Peyer's patch (tissue), 4 donors: ENCODE measurements around the gene LPIN1. TPM values are rescaled to one million over a fixed set of nuclear protein-coding genes. Genes with fewer than 3 reads are reported as not detected.

Source experiments
- DNase-seq, 3 donors: peaks; one replicate each; pipeline ENCODE4 v3.0.0-alpha.2; 2017 to 2019
- H3K27ac ChIP-seq, 4 donors: fragments of 200-600 bp; sonication (generic); one replicate each; pipeline ENCODE4 v1.5.1; 2016 to 2019
- H3K27me3 ChIP-seq, 2 donors: fragments of 200-600 bp; sonication (generic); one replicate each; pipeline ENCODE4 v1.5.1; 2019
- H3K36me3 ChIP-seq, 3 donors: fragments of 200-600 bp; sonication (generic); one replicate each; pipeline ENCODE4 v1.5.1; 2016 to 2019
- H3K4me1 ChIP-seq, 4 donors: fragments of 200-600 bp; sonication (generic); one replicate each; pipeline ENCODE4 v1.5.1; 2016 to 2019
- H3K4me3 ChIP-seq, 4 donors: fragments of 200-600 bp; sonication (generic); 1 replicate in 3 of 4; 2 replicates in 1 of 4; pipeline ENCODE4 v1.5.1; 2016 to 2019; ENCODE audit warnings: mild to moderate bottlenecking in 1 of 4
- H3K9me3 ChIP-seq, 4 donors: fragments of 200-600 bp; sonication (generic); one replicate each; pipeline ENCODE4 v1.5.1; 2016 to 2019; ENCODE audit warnings: mild to moderate bottlenecking in 1 of 4
- CTCF ChIP-seq, 6 experiments: fragments of 450-650 bp in 4 of 6; fragments of 200-600 bp in 2 of 6; sonication (generic) in 1 of 6; IDR thresholded peaks; one replicate each; pipeline ENCODE4 v1.5.1; 2017 to 2019; ENCODE audit warnings: antibody characterized with exemption in 6 of 6, mild to moderate bottlenecking in 3 of 6, moderate library complexity in 1 of 6
- POLR2A ChIP-seq, 2 donors: fragments of 450-650 bp; IDR thresholded peaks; one replicate each; pipeline ENCODE4 v1.5.1; 2017; ENCODE audit warnings: antibody characterized with exemption in 2 of 2, mild to moderate bottlenecking in 2 of 2, moderate library complexity in 2 of 2
- total RNA-seq, 4 donors: library from RNA; depleted of rRNA; stranded (reverse); fragments of >200 nt; gene quantifications; one replicate each; pipeline ENCODE4 v1.1.0, GENCODE V29; 2016

LPIN1 gene
- total RNA-seq, 4 donors from 2014 or later = 28.7 to 69.3 (median 44.0) TPM

GRCh38 chr2:11699686-11700670 is 46.5 kb upstream of the LPIN1 start:
- H3K4me1 ChIP-seq = no peaks in the 10 kb centered on the region
- H3K27me3 ChIP-seq = no peaks in the 10 kb centered on the region
- TF ChIP-seq POLR2A (IDR thresholded peaks at IDR 0.05) = no peak
- no peak for TF ChIP-seq CTCF (IDR thresholded peaks at IDR 0.05)
- H3K4me3 ChIP-seq = no peak overlapping the region
- H3K36me3 ChIP-seq = no peaks in the 10 kb centered on the region
- H3K9me3 ChIP-seq = no peaks in the 10 kb centered on the region
- DNase-seq = no peak
- H3K27ac ChIP-seq = no peak overlapping the region

GRCh38 chr2:11701206-11701605 is 45.2 kb upstream of the LPIN1 start:
- no peak for DNase-seq
- no peaks in the 10 kb centered on the region for H3K4me1 ChIP-seq
- H3K9me3 ChIP-seq = no peaks in the 10 kb centered on the region
- no peaks in the 10 kb centered on the region for H3K27me3 ChIP-seq
- H3K27ac ChIP-seq = no peak overlapping the region
- H3K4me3 ChIP-seq = no peak overlapping the region
- no peaks in the 10 kb centered on the region for H3K36me3 ChIP-seq
- no peak for TF ChIP-seq CTCF (IDR thresholded peaks at IDR 0.05)
- no peak for TF ChIP-seq POLR2A (IDR thresholded peaks at IDR 0.05)

- peak in 2 of 3 donors; percentile 63 for DNase-seq
- no peak overlapping the region for H3K4me3 ChIP-seq
- H3K36me3 ChIP-seq = no peaks in the 10 kb centered on the region
- H3K4me1 ChIP-seq = no peaks in the 10 kb centered on the region
- H3K27ac ChIP-seq = no peak overlapping the region
- H3K27me3 ChIP-seq = no peaks in the 10 kb centered on the region
- TF ChIP-seq POLR2A (IDR thresholded peaks at IDR 0.05) = no peak
- TF ChIP-seq CTCF (IDR thresholded peaks at IDR 0.05) = no peak
- no peaks in the 10 kb centered on the region for H3K9me3 ChIP-seq
These were observed 44.6 kb upstream of the LPIN1 start for GRCh38 chr2:11701751-11702301.

GRCh38 chr2:11702946-11703345 is 43.5 kb upstream of the LPIN1 start:
- DNase-seq = no peak
- H3K4me3 ChIP-seq = no peak overlapping the region
- no peak overlapping the region for H3K27ac ChIP-seq
- TF ChIP-seq POLR2A (IDR thresholded peaks at IDR 0.05) (no peak), CTCF (IDR thresholded peaks at IDR 0.05) (no peak)
- H3K27me3 ChIP-seq = no peaks in the 10 kb centered on the region
- no peaks in the 10 kb centered on the region for H3K9me3 ChIP-seq
- H3K36me3 ChIP-seq = no peaks in the 10 kb centered on the region
- no peaks in the 10 kb centered on the region for H3K4me1 ChIP-seq

GRCh38 chr2:11703700-11704099 is 42.7 kb upstream of the LPIN1 start:
- no peaks in the 10 kb centered on the region for H3K9me3 ChIP-seq
- no peak for DNase-seq
- no peak for TF ChIP-seq CTCF (IDR thresholded peaks at IDR 0.05)
- TF ChIP-seq POLR2A (IDR thresholded peaks at IDR 0.05) = no peak
- H3K36me3 ChIP-seq = no peaks in the 10 kb centered on the region
- H3K4me1 ChIP-seq = no peaks in the 10 kb centered on the region
- H3K27ac ChIP-seq = no peak overlapping the region
- no peak overlapping the region for H3K4me3 ChIP-seq
- H3K27me3 ChIP-seq = no peaks in the 10 kb centered on the region
